GM18861 (cell line): ENCODE results near the gene GNAL.
"Not testable (repeated sequence)": the region's sequence is repeated elsewhere in the genome, so short reads cannot be mapped to it uniquely, and the experiment has no call there.

Experiments used
- ATAC-seq: cut with Tn5 transposase; IDR thresholded peaks from one replicate; pipeline ENCODE4 v1.9.1; 2021; ENCODE audit not compliant: unreplicated experiment

Gene GNAL

GRCh38 chr18:11668441-11669169 is 20.5 kb upstream of the GNAL start:
- ATAC-seq: no peak

- ATAC-seq: no peak
Observed at GRCh38 chr18:11669271-11669947, 19.7 kb upstream of the GNAL start.

- no peak for ATAC-seq
Observed at GRCh38 chr18:11669948-11670275, 19.2 kb upstream of the GNAL start.

GRCh38 chr18:11671156-11671555 is 17.9 kb upstream of the GNAL start:
- no peak for ATAC-seq

GRCh38 chr18:11672198-11672597 is 16.9 kb upstream of the GNAL start:
- ATAC-seq: no peak

GRCh38 chr18:11672846-11673454 is 16.1 kb upstream of the GNAL start:
- ATAC-seq: no peak

GRCh38 chr18:11673560-11673959 is 15.5 kb upstream of the GNAL start:
- no peak for ATAC-seq

GRCh38 chr18:11674119-11674518 is 14.9 kb upstream of the GNAL start:
- ATAC-seq: no peak

GRCh38 chr18:11676386-11676785 is 12.7 kb upstream of the GNAL start:
- ATAC-seq: no peak

- no peak for ATAC-seq
Observed at GRCh38 chr18:11676867-11677266, 12.2 kb upstream of the GNAL start.

GRCh38 chr18:11678211-11678610 is 10.9 kb upstream of the GNAL start:
- ATAC-seq: no peak

GRCh38 chr18:11689669-11690565 is 853 bp downstream of the GNAL start:
- ATAC-seq: no peak

GRCh38 chr18:11690660-11691059 is 1.6 kb downstream of the GNAL start:
- not testable (repeated sequence) for ATAC-seq

GRCh38 chr18:11695736-11696135 is 6.7 kb downstream of the GNAL start:
- no peak for ATAC-seq

- ATAC-seq: no peak
Observed at GRCh38 chr18:11696451-11696850, 7.4 kb downstream of the GNAL start.

- ATAC-seq: no peak
Observed at GRCh38 chr18:11700876-11701275, 11.8 kb downstream of the GNAL start.

GRCh38 chr18:11710578-11710977 is 21.5 kb downstream of the GNAL start:
- no peak for ATAC-seq

- ATAC-seq: no peak
Observed at GRCh38 chr18:11713756-11714155, 24.7 kb downstream of the GNAL start.

- ATAC-seq: no peak
Observed at GRCh38 chr18:11714244-11714918, 25.3 kb downstream of the GNAL start.

- not testable (repeated sequence) for ATAC-seq
Observed at GRCh38 chr18:11716767-11717315, 27.8 kb downstream of the GNAL start.
